ENCODE results near the gene GUCA2B. TPM values are rescaled to one million over a fixed set of nuclear protein-coding genes. Genes with fewer than 3 reads are reported as not detected.

The GUCA2B gene
- total RNA-seq, 1 donor from 2014 or later, result not detected

DNA sequence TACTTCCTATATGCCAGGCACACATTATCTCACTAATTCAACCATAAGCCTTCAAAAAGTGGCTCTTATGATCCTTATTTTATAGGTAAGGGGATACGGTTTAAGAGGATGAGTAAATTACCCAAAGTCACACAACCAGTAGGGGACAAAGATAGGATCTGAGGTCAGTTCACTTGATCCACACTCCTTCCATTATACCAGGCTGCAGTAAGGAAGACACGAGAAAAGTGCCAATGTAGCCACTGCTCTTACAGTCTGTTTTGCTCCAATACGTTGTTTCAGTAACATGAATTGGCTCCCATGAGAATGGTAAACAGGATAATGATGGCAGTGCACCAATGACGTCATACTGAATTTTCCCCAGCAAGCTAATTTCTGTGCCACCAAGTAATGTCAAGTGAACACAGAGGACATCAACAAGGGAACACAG is 26.7 kb downstream of the GUCA2B start:
- H3K27me3 ChIP-seq (ENCODE audit: control insufficient read depth, insufficient read depth, low read length), result no peaks in the 10 kb centered on the region
- no peak overlapping the region for H3K4me3 ChIP-seq (ENCODE audit: low read depth, low read length)
- DNase-seq (ENCODE audit: low read depth), result no peak
- TF ChIP-seq CTCF (IDR thresholded peaks at IDR 0.05; ENCODE audit: insufficient read depth, low read length, poor library complexity, severe bottlenecking), result no peak
- no peaks in the 10 kb centered on the region for H3K36me3 ChIP-seq (ENCODE audit: control insufficient read depth, insufficient read depth, low read length)

GRCh38 chr1:42181687-42182086 is 28.5 kb downstream of the GUCA2B start:
- no peak for DNase-seq (ENCODE audit: low read depth)
- Histone ChIP-seq H3K4me3 (ENCODE audit: low read depth, low read length) (no peak overlapping the region), H3K36me3 (ENCODE audit: control insufficient read depth, insufficient read depth, low read length) (no peaks in the 10 kb centered on the region), H3K27me3 (ENCODE audit: control insufficient read depth, insufficient read depth, low read length) (no peaks in the 10 kb centered on the region)
- no peak for TF ChIP-seq CTCF (IDR thresholded peaks at IDR 0.05; ENCODE audit: insufficient read depth, low read length, poor library complexity, severe bottlenecking)

- H3K27me3 ChIP-seq (ENCODE audit: control insufficient read depth, insufficient read depth, low read length), result no peaks in the 10 kb centered on the region
- no peak for DNase-seq (ENCODE audit: low read depth)
- H3K36me3 ChIP-seq (ENCODE audit: control insufficient read depth, insufficient read depth, low read length), result no peaks in the 10 kb centered on the region
- no peak for TF ChIP-seq CTCF (IDR thresholded peaks at IDR 0.05; ENCODE audit: insufficient read depth, low read length, poor library complexity, severe bottlenecking)
- H3K4me3 ChIP-seq (ENCODE audit: low read depth, low read length), result no peak overlapping the region
Measured at GRCh38 chr1:42183210-42183956, 30.2 kb downstream of the GUCA2B start.

GRCh38 chr1:42183957-42184268 is 30.7 kb downstream of the GUCA2B start:
- Histone ChIP-seq H3K4me3 (ENCODE audit: low read depth, low read length) (no peak overlapping the region), H3K27me3 (ENCODE audit: control insufficient read depth, insufficient read depth, low read length) (no peaks in the 10 kb centered on the region), H3K36me3 (ENCODE audit: control insufficient read depth, insufficient read depth, low read length) (no peaks in the 10 kb centered on the region)
- DNase-seq (ENCODE audit: low read depth), result no peak
- no peak for TF ChIP-seq CTCF (IDR thresholded peaks at IDR 0.05; ENCODE audit: insufficient read depth, low read length, poor library complexity, severe bottlenecking)

DNA sequence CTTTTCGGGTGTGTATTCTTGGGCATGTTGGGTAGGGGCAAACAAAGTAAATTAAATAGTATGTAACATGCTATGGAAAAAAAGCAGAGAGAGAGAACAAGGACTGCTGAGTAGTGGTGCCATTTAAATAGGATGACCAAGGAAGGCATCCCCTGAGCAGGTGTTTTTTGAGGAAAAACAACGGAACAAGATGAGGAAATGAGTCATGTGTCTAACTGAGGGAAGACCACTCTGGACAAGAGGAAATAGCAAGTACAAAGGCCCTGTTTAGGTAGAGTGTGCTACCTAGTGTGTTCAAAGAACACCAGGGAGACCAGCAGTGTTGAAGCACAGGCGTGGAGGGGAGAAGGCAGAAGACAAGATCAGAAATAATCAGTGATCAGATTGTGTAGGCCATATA is 31.4 kb downstream of the GUCA2B start:
- Histone ChIP-seq H3K36me3 (ENCODE audit: control insufficient read depth, insufficient read depth, low read length) (no peaks in the 10 kb centered on the region), H3K4me3 (ENCODE audit: low read depth, low read length) (no peak overlapping the region), H3K27me3 (ENCODE audit: control insufficient read depth, insufficient read depth, low read length) (no peaks in the 10 kb centered on the region)
- no peak for TF ChIP-seq CTCF (IDR thresholded peaks at IDR 0.05; ENCODE audit: insufficient read depth, low read length, poor library complexity, severe bottlenecking)
- no peak for DNase-seq (ENCODE audit: low read depth)

- Histone ChIP-seq H3K4me3 (ENCODE audit: low read depth, low read length) (no peak overlapping the region), H3K27me3 (ENCODE audit: control insufficient read depth, insufficient read depth, low read length) (no peaks in the 10 kb centered on the region), H3K36me3 (ENCODE audit: control insufficient read depth, insufficient read depth, low read length) (no peaks in the 10 kb centered on the region)
- peak; percentile 18 for DNase-seq (ENCODE audit: low read depth)
- no peak for TF ChIP-seq CTCF (IDR thresholded peaks at IDR 0.05; ENCODE audit: insufficient read depth, low read length, poor library complexity, severe bottlenecking)
Measured at GRCh38 chr1:42186152-42186551, 32.9 kb downstream of the GUCA2B start.

Measured in kidney epithelial cell (primary cell).